Ishikawa (cell line): ENCODE measurements around the gene ZBTB20.

Source experiments
- FOXM1 ChIP-seq: IDR thresholded peaks from 2 replicates; pipeline ENCODE4 v1.6.1; 2012; ENCODE audit warnings: low read depth, borderline replicate concordance
- RAD21 ChIP-seq: IDR thresholded peaks from 2 replicates; pipeline ENCODE4 v1.6.1; 2012; ENCODE audit warnings: low read depth
- TEAD4 ChIP-seq: IDR thresholded peaks from 2 replicates; pipeline ENCODE4 v1.6.1; 2012
- TF ChIP-seq, protein P1 (sequence below): IDR thresholded peaks from 2 replicates; pipeline ENCODE4 v1.6.1; 2012
- TF ChIP-seq, protein P2 (sequence below): IDR thresholded peaks from 2 replicates; pipeline ENCODE4 v1.6.1; 2012; ENCODE audit warnings: low read depth, mild to moderate bottlenecking

DNA sequence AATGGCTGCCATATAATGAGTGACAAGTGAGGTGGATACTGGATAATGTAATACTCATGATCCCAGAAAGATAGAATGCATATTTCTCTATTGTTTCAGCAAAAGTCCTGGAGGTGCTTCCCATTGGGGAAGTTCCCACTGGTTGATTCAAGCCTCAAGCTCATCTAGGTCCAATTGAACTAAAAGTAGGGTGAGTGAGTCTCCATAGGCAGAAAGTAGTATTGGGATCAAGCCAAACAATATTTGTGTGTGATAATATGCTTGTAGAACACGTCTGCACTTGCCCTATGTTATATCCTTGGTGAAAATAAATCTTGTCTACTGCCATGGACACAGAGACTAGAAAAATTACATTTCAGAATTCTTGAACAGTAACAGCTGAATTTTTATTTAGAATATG lies 14.8 kb upstream of the ZBTB20 start:
- no peak for TF ChIP-seq FOXM1
- TF ChIP-seq, protein P1, sequence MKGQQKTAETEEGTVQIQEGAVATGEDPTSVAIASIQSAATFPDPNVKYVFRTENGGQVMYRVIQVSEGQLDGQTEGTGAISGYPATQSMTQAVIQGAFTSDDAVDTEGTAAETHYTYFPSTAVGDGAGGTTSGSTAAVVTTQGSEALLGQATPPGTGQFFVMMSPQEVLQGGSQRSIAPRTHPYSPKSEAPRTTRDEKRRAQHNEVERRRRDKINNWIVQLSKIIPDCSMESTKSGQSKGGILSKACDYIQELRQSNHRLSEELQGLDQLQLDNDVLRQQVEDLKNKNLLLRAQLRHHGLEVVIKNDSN: no peak
- TF ChIP-seq RAD21: no peak
- no peak for TF ChIP-seq TEAD4
- TF ChIP-seq, protein P2, sequence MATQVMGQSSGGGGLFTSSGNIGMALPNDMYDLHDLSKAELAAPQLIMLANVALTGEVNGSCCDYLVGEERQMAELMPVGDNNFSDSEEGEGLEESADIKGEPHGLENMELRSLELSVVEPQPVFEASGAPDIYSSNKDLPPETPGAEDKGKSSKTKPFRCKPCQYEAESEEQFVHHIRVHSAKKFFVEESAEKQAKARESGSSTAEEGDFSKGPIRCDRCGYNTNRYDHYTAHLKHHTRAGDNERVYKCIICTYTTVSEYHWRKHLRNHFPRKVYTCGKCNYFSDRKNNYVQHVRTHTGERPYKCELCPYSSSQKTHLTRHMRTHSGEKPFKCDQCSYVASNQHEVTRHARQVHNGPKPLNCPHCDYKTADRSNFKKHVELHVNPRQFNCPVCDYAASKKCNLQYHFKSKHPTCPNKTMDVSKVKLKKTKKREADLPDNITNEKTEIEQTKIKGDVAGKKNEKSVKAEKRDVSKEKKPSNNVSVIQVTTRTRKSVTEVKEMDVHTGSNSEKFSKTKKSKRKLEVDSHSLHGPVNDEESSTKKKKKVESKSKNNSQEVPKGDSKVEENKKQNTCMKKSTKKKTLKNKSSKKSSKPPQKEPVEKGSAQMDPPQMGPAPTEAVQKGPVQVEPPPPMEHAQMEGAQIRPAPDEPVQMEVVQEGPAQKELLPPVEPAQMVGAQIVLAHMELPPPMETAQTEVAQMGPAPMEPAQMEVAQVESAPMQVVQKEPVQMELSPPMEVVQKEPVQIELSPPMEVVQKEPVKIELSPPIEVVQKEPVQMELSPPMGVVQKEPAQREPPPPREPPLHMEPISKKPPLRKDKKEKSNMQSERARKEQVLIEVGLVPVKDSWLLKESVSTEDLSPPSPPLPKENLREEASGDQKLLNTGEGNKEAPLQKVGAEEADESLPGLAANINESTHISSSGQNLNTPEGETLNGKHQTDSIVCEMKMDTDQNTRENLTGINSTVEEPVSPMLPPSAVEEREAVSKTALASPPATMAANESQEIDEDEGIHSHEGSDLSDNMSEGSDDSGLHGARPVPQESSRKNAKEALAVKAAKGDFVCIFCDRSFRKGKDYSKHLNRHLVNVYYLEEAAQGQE: no peak
